GM12875 (cell line): Measurements from ENCODE around the gene DPYSL5.

Experiments
- H3K4me3 ChIP-seq: one replicate; pipeline ENCODE4 v1.5.1; 2011; ENCODE audit warnings: low read depth, low read length, control low read depth
- TF ChIP-seq, protein P1 (sequence below): IDR thresholded peaks from 2 replicates; pipeline ENCODE4 v1.5.1; 2011; ENCODE audit warnings: low read depth, mild to moderate bottlenecking, control low read depth, inconsistent platforms, low read length, moderate library complexity, borderline replicate concordance; ENCODE audit not compliant: insufficient read depth

The DPYSL5 gene

DNA sequence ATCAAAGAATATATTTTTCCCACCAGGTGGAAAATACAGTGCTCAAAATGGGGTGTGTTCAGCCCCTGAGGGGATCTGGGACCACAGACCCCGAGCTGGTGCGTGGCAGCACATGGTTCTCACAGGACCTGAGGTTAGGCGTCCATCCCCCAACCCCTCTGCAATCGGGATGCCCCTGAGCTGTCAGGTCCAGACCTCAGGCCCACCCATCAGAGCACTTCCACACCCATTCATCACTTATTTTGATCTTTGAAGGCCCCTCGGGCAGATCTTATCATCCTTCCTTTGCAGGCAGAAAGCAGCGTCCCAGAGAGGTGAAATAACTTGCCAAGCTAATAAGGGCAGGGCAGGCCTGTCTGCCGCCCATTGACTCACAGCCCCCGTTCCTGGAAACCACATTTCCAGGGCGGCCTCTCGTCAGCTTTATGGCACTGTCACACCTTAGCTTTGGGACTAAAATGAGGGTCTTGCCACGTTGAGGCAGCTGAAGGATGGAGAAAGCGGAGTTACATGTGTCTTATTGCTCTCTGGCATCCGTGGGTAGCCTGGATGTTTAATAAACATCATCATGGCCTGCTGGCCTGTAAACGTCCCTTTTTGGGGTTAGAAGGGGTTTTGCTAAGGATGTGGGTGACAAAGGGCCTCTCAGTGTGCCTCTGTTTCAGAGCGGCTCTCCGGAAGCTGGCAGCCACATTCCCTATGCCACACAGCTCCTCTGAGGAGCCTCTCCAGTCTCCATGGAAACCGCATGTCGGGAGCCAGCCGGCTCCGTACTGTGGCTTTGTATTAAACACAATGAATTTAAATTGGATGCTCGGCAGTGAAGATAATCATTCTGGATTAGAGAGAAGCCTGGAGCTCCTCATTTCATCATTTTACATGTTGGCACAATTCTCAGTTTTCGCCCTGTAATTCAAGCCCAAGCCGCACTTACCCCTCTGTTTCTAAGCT, 64.3 kb downstream of the DPYSL5 start:
- H3K4me3 ChIP-seq, result no peak overlapping the region
- TF ChIP-seq, protein P1, sequence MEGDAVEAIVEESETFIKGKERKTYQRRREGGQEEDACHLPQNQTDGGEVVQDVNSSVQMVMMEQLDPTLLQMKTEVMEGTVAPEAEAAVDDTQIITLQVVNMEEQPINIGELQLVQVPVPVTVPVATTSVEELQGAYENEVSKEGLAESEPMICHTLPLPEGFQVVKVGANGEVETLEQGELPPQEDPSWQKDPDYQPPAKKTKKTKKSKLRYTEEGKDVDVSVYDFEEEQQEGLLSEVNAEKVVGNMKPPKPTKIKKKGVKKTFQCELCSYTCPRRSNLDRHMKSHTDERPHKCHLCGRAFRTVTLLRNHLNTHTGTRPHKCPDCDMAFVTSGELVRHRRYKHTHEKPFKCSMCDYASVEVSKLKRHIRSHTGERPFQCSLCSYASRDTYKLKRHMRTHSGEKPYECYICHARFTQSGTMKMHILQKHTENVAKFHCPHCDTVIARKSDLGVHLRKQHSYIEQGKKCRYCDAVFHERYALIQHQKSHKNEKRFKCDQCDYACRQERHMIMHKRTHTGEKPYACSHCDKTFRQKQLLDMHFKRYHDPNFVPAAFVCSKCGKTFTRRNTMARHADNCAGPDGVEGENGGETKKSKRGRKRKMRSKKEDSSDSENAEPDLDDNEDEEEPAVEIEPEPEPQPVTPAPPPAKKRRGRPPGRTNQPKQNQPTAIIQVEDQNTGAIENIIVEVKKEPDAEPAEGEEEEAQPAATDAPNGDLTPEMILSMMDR, result no peak

DNA sequence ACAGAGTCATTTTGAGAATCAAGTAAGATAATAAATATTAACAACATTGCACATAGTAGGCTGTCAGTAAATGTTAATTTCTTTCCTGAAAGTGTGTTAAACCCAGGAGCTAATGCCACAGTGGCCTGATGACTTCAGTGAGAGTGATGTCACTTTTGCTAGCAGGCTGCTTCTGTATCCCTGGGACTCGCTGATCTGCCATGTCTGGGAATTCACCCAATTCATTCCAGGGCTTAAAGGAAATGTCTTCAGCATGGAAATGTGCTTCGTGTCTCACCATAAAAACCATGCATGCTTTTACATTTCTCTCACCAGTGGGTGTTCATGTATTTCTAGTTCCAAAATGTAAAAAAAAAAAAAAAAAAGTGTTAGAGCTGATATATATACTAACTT, 65.7 kb downstream of the DPYSL5 start:
- H3K4me3 ChIP-seq, result no peak overlapping the region
- TF ChIP-seq, protein P1, result no peak

DNA sequence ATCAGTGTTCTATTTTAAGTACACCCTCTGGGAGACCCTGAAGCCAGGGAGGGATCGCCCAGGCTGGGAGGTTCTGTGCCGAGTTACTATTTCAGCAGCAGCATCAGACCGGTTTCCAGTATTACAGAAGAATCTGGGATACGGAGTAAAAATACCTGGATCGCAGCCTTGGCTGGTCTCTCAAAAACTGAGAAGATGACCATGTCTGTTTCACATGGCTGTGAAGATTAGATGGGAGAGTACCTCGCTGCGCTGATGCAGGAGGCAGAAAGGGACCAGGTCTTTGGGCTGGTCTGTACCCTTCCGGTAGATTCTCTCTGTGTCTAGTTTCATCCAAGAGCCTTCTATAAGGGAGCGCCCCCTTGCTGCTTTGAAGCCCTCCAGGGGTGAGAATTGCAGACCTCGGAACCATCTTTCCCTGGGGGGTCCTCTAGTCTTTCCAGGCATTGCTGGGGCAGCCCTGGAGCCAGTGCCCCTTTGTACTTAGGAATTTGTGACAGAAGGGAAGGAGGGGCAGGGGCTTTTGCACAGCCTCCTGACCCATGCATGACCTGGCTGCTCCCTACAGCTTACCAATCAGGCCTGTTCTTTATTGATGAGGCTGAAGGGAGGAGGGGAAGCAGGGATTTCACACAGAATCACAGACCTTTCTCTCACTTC, 66.2 kb downstream of the DPYSL5 start:
- TF ChIP-seq, protein P1, result no peak
- no peak overlapping the region for H3K4me3 ChIP-seq

DNA sequence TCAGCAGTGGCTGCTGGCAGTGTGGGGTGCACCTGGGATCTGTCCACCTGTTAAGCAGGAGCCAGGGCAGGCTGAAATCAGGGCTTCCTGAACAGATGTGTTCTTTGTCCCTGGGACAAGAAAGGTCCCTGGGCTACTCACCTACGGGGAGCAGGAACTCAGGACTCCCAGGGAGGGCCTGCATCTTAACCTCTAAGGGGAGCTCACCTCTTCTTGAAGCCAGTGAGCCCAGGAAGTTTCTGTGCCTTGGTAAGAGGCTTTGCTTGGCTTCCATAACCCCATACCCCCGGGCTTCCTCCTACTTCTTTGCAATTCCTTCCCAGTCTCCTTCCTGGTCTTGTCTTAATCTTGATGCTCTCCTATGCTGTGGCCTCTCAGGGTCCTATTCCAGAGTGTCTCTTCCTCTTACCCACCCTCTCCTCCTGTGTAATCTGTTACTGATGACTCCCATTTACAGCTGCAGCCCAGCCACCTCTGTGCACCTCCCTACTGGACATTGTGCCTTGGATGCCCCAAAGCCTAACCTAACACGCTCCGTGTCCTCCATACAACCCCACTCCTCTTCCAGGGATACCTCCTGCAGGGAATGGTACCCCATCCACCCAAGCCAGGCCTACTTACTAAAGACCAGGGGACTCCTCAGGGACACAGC, 66.9 kb downstream of the DPYSL5 start:
- no peak overlapping the region for H3K4me3 ChIP-seq

DNA sequence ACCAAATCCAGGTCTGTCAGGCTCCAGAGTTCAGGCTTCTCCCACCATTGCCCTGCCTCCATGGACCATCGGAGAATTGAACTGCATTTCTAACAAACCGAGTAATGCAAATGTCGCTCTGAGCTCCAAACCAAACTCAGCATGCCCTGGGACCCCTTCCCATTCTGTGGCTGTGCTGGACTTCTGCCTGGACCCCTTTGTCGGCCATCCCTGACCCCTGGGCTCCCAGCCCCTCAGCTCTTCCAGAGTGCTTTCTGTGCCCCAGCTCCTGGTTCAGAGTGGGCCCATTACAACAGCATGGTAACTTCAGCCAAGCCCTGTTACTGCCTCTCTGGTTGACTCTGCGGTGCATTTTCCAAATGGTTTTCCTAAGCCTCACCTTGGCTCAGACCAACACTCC, 67.4 kb downstream of the DPYSL5 start:
- H3K4me3 ChIP-seq, result no peak overlapping the region
- TF ChIP-seq, protein P1, result no peak

More for the DNA sequence above, 66.9 kb downstream of the DPYSL5 start:
- TF ChIP-seq, protein P1, result no peak

DNA sequence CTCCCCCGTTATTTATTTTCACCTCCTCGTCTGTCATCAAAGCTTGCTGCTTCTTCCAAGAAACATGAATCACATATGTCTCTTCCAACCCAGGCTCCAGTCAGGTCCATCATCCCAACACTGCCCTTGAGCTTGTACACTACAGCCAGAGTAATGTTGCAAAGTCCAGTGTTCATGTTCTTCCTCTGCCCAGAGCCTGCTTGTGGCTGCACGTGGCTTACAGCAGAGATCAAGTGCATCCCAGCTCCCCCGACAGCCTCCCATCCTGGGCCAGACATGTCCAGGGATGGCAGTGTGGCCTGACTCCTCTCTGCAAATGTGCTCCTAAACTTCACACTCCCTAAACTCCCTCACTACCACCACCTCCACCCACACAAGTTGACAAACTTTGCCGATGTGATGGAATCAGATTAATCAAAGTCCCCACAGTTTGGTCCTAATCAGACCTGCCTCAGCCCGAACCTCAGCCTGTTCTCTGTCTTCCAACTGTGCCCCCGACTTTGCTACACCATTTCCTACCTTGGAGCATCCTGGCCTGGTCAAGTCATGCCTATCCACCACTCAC, 68.3 kb downstream of the DPYSL5 start:
- H3K4me3 ChIP-seq, result no peak overlapping the region
- TF ChIP-seq, protein P1, result no peak
